Nucleus accumbens (tissue), 56 donors: ENCODE results near the gene ZBTB20.

Experiments used
- DNase-seq, 56 donors: peaks; one replicate each; lab custom pipeline; 2025; lab: John Stamatoyannopoulos, UW

Gene ZBTB20

GRCh38 chr3:114442246-114442645 is 704.8 kb downstream of the ZBTB20 start:
- peak in 16 of 56 donors; percentile 5 to 67 (median 23) for DNase-seq

- DNase-seq = peak in 12 of 56 donors; percentile 20 to 41 (median 28)
Observed at GRCh38 chr3:114441386-114441785, 705.7 kb downstream of the ZBTB20 start.

GRCh38 chr3:114440700-114441099 is 706.4 kb downstream of the ZBTB20 start:
- no peak for DNase-seq

GRCh38 chr3:114439284-114439683 is 707.8 kb downstream of the ZBTB20 start:
- no peak for DNase-seq

- DNase-seq = no peak
Observed at GRCh38 chr3:114437897-114438296, 709.2 kb downstream of the ZBTB20 start.

- DNase-seq = no peak
Observed at GRCh38 chr3:114436182-114436581, 710.9 kb downstream of the ZBTB20 start.

GRCh38 chr3:114435386-114436115 is 711.5 kb downstream of the ZBTB20 start:
- no peak for DNase-seq

GRCh38 chr3:114432310-114432709 is 714.8 kb downstream of the ZBTB20 start:
- no peak for DNase-seq

GRCh38 chr3:114428044-114428595 is 719.0 kb downstream of the ZBTB20 start:
- DNase-seq = no peak

- no peak for DNase-seq
Observed at GRCh38 chr3:114427285-114428043, 719.6 kb downstream of the ZBTB20 start.

GRCh38 chr3:114424337-114424736 is 722.8 kb downstream of the ZBTB20 start:
- DNase-seq = peak in 4 of 56 donors; percentile 20 to 45 (median 34)

GRCh38 chr3:114421204-114421603 is 725.9 kb downstream of the ZBTB20 start:
- peak in 2 of 56 donors; percentile 22 to 24 for DNase-seq

- DNase-seq = no peak
Observed at GRCh38 chr3:114420072-114420471, 727.0 kb downstream of the ZBTB20 start.

GRCh38 chr3:114418724-114419543 is 728.2 kb downstream of the ZBTB20 start:
- DNase-seq = no peak

GRCh38 chr3:114418107-114418506 is 729.0 kb downstream of the ZBTB20 start:
- no peak for DNase-seq

- no peak for DNase-seq
Observed at GRCh38 chr3:114417675-114418074, 729.4 kb downstream of the ZBTB20 start.

GRCh38 chr3:114417265-114417664 is 729.8 kb downstream of the ZBTB20 start:
- no peak for DNase-seq

GRCh38 chr3:114411811-114412803 is 735.0 kb downstream of the ZBTB20 start:
- peak in 1 of 56 donors; percentile 18 for DNase-seq

GRCh38 chr3:114411190-114411668 is 735.9 kb downstream of the ZBTB20 start:
- no peak for DNase-seq
